ENCODE data around the gene IDH1.
"Not testable (repeated sequence)": the region's sequence is repeated elsewhere in the genome, so short reads cannot be mapped to it uniquely, and the experiment has no call there.

Gene IDH1

DNA sequence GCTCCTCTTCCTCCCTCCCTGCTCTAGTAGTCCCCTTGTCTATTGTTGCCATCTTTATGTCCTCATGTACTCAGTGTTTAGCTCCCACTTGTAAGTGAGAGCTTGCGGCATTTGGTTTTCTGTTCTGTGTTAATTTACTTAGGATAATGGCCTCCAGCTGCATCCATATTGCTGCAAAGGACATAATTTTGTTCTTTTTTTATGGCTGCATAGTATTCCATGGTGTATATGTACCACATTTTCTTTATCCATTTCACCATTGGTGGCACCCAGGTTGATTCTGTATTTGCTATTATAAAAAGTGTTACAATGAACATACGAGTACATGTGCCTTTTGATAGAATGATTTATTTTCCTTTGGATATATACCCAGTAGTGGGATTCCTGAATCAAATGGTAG lies 23.7 kb upstream of the IDH1 start:
- Histone ChIP-seq H3K4me3 (ENCODE audit: low read length) (no peak overlapping the region), H3K36me3 (ENCODE audit: insufficient read depth, low read length) (peaks cover 85% of the 10 kb centered on the region), H3K4me2 (ENCODE audit: low read length) (no peak overlapping the region), H3K9ac (ENCODE audit: low read depth, low read length) (no peak overlapping the region), H3K27me3 (ENCODE audit: control insufficient read depth, insufficient read depth, low read length) (no peaks in the 10 kb centered on the region), H3K9me3 (replicated peaks; ENCODE audit: low read length) (no peaks in the 10 kb centered on the region), H3K4me1 (ENCODE audit: control insufficient read depth, insufficient read depth, low read length) (peaks cover 12% of the 10 kb centered on the region)

DNA sequence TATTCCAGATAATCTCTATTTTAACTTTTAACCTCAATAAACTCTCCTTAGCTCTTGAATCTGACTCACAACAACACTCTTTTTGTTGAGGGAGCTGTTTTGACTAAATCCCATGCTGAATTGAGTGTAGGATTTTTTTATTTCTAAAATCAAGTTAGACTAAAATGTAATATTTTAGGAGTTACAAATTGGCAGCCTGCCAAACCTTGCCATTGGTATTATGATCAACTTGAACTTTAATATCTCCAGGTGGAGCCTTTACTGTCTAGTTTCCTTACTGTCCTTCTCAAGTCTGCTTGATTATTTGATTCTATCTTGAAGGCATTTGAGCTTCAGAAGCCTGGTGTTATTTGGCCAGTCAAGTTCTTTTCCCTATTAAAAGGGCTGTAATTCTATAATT lies 19.9 kb upstream of the IDH1 start:
- H3K9me3 ChIP-seq (replicated peaks; ENCODE audit: low read length), result no peaks in the 10 kb centered on the region
- H3K9ac ChIP-seq (ENCODE audit: low read depth, low read length), result no peak overlapping the region
- no peaks in the 10 kb centered on the region for H3K27me3 ChIP-seq (ENCODE audit: control insufficient read depth, insufficient read depth, low read length)
- H3K4me1 ChIP-seq (ENCODE audit: control insufficient read depth, insufficient read depth, low read length), result no peaks in the 10 kb centered on the region
- H3K4me2 ChIP-seq (ENCODE audit: low read length), result no peak overlapping the region
- peaks cover 64% of the 10 kb centered on the region for H3K36me3 ChIP-seq (ENCODE audit: insufficient read depth, low read length)
- no peak overlapping the region for H3K4me3 ChIP-seq (ENCODE audit: low read length)

DNA sequence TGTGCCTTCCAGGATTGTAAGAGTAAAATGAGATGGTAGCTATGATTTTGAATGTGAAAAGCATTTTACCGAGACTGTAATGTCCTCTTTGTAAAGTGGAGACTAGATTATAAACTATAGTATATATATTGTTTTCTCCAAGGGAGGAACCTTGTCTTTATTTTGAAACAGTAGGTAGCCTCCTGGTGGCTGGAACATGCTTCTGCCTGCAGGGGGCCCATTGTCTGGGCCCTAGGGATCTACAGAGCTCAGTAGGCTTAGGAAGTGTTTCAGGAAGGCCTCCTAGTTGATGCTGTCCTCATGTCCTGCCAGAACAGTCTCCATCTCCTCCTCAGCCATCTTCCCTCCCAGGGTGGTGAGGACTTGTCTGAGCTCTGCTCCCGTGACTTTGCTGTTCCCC lies 14.2 kb upstream of the IDH1 start:
- Histone ChIP-seq H3K4me1 (ENCODE audit: control insufficient read depth, insufficient read depth, low read length) (peaks cover 20% of the 10 kb centered on the region), H3K4me3 (ENCODE audit: low read length) (no peak overlapping the region), H3K27me3 (ENCODE audit: control insufficient read depth, insufficient read depth, low read length) (no peaks in the 10 kb centered on the region), H3K9ac (ENCODE audit: low read depth, low read length) (no peak overlapping the region), H3K9me3 (replicated peaks; ENCODE audit: low read length) (no peaks in the 10 kb centered on the region), H3K4me2 (ENCODE audit: low read length) (no peak overlapping the region), H3K36me3 (ENCODE audit: insufficient read depth, low read length) (peaks cover 14% of the 10 kb centered on the region)

- H3K9me3 ChIP-seq (replicated peaks; ENCODE audit: low read length), result no peaks in the 10 kb centered on the region
- peak overlapping the region; percentile 92 for H3K4me2 ChIP-seq (ENCODE audit: low read length)
- peaks cover 7% of the 10 kb centered on the region for H3K36me3 ChIP-seq (ENCODE audit: insufficient read depth, low read length)
- H3K27me3 ChIP-seq (ENCODE audit: control insufficient read depth, insufficient read depth, low read length), result no peaks in the 10 kb centered on the region
- H3K4me1 ChIP-seq (ENCODE audit: control insufficient read depth, insufficient read depth, low read length), result peaks cover 20% of the 10 kb centered on the region
- no peak overlapping the region for H3K4me3 ChIP-seq (ENCODE audit: low read length)
- H3K9ac ChIP-seq (ENCODE audit: low read depth, low read length), result no peak overlapping the region
Measured at GRCh38 chr2:208268156-208268952, 13.5 kb upstream of the IDH1 start.

- peaks cover 20% of the 10 kb centered on the region for H3K4me1 ChIP-seq (ENCODE audit: control insufficient read depth, insufficient read depth, low read length)
- not testable (repeated sequence) for H3K9me3 ChIP-seq (replicated peaks; ENCODE audit: low read length); H3K36me3 ChIP-seq (ENCODE audit: insufficient read depth, low read length); H3K27me3 ChIP-seq (ENCODE audit: control insufficient read depth, insufficient read depth, low read length)
- peak overlapping the region; percentile 90 for H3K9ac ChIP-seq (ENCODE audit: low read depth, low read length)
- peak overlapping the region; percentile 92 for H3K4me2 ChIP-seq (ENCODE audit: low read length)
- H3K4me3 ChIP-seq (ENCODE audit: low read length), result peak overlapping the region; percentile 84
Measured at GRCh38 chr2:208267526-208267925, 12.7 kb upstream of the IDH1 start.

DNA sequence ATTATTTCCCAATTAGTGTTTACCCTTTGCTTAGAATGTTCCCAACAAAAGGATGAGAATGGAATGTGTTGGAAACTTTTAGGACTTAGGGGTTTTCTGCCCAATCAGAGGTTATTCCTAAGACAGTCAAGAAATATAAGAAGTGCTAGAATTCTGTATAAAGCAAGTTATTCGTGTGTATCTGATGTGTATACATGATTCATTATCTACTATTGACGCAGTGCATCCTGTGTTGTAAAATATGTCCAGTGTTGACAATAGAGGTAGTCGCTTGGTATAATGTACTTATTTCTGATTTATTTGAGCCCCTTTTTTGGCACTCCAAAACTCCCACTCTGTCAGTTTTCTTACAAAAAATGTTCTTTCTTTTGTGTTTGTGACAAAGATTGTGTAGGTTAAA lies 12.1 kb upstream of the IDH1 start:
- no peaks in the 10 kb centered on the region for H3K9me3 ChIP-seq (replicated peaks; ENCODE audit: low read length)
- peak overlapping the region; percentile 92 for H3K4me2 ChIP-seq (ENCODE audit: low read length)
- H3K9ac ChIP-seq (ENCODE audit: low read depth, low read length), result peak overlapping the region; percentile 90
- H3K27me3 ChIP-seq (ENCODE audit: control insufficient read depth, insufficient read depth, low read length), result no peaks in the 10 kb centered on the region
- peaks cover 20% of the 10 kb centered on the region for H3K4me1 ChIP-seq (ENCODE audit: control insufficient read depth, insufficient read depth, low read length)
- H3K36me3 ChIP-seq (ENCODE audit: insufficient read depth, low read length), result peaks cover 6% of the 10 kb centered on the region
- H3K4me3 ChIP-seq (ENCODE audit: low read length), result peak overlapping the region; percentile 84

GRCh38 chr2:208266553-208266893 lies 11.7 kb upstream of the IDH1 start:
- peak overlapping the region; percentile 90 for H3K9ac ChIP-seq (ENCODE audit: low read depth, low read length)
- H3K9me3 ChIP-seq (replicated peaks; ENCODE audit: low read length), result no peaks in the 10 kb centered on the region
- H3K4me3 ChIP-seq (ENCODE audit: low read length), result peak overlapping the region; percentile 84
- peak overlapping the region; percentile 92 for H3K4me2 ChIP-seq (ENCODE audit: low read length)
- H3K4me1 ChIP-seq (ENCODE audit: control insufficient read depth, insufficient read depth, low read length), result peaks cover 20% of the 10 kb centered on the region
- no peaks in the 10 kb centered on the region for H3K27me3 ChIP-seq (ENCODE audit: control insufficient read depth, insufficient read depth, low read length)
- peaks cover 3% of the 10 kb centered on the region for H3K36me3 ChIP-seq (ENCODE audit: insufficient read depth, low read length)

DNA sequence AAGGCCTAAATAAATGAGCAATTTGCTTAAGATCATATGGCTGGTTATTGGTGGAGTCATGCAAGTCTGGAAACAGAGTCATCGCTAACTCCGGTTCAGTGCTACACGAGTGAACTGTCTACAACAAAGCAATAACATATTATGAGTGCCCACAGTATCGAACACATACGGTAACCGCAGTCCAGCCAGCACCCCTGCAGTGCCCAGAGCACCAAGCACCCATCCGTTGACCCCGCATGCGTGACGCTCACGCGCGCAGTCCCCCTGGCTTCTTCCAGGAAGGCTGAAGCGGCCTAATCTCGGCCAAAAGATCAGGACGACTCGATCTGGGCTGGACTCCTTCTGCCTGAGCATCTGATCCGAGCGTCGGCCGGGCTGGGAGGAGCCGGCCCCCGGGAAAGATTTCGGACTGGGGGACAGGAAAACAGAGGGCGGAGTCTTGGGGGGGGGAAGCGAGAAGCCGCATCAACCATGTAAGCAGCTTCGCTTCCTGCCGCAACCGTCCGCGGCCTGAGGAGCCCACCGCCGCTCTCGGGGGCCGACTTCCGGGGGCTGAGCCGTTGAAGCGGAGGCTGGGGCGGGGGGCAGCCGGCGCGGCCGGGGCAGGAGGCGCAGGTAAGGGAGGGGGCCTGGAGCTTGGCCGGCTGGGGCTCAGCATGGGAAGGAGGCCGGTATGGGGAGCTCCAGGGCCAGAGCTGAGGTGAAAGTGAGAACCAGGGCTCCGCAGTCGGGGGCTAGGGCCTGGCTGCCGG lies 11.1 kb upstream of the IDH1 start, which contains the start of gene PIKFYVE:
TSS of gene PIKFYVE (plus strand) at position 455 of the 752 bp plus-strand sequence. CDS start 5,265 bp downstream, outside the sequence.
- no peaks in the 10 kb centered on the region for H3K9me3 ChIP-seq (replicated peaks; ENCODE audit: low read length)
- peak within 1 kb of the TSS; percentile 84 for H3K4me3 ChIP-seq (ENCODE audit: low read length)
- peaks cover 20% of the 10 kb centered on the region for H3K4me1 ChIP-seq (ENCODE audit: control insufficient read depth, insufficient read depth, low read length)
- peak within 1 kb of the TSS; percentile 92 for H3K4me2 ChIP-seq (ENCODE audit: low read length)
- peak within 1 kb of the TSS; percentile 90 for H3K9ac ChIP-seq (ENCODE audit: low read depth, low read length)
- H3K27me3 ChIP-seq (ENCODE audit: control insufficient read depth, insufficient read depth, low read length), result no peaks in the 10 kb centered on the region
- no peaks in the 10 kb centered on the region for H3K36me3 ChIP-seq (ENCODE audit: insufficient read depth, low read length)

DNA sequence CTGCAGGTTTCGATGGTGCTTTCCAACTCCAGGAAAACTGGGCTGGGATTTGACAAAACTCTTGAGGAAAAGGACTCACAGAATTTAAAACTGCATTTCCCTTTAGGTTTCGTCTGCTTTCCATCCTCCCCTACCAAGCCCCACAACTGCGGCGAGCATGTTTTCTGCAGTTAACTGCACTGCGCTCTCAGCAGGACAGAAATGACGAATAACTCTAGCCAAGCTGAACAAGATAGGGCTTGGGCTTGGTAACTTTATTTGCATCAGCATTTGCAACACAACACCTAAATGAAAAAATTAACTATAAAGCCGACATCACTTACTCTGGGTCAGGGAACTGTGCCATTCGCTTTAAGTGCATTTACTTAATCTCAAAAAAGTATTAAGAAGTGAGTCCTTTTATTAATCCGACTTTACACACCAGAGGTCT lies 10.5 kb upstream of the IDH1 start:
- Histone ChIP-seq H3K4me1 (ENCODE audit: control insufficient read depth, insufficient read depth, low read length) (peaks cover 20% of the 10 kb centered on the region), H3K9ac (ENCODE audit: low read depth, low read length) (peak overlapping the region; percentile 90), H3K27me3 (ENCODE audit: control insufficient read depth, insufficient read depth, low read length) (no peaks in the 10 kb centered on the region), H3K4me2 (ENCODE audit: low read length) (peak overlapping the region; percentile 88), H3K4me3 (ENCODE audit: low read length) (peak overlapping the region; percentile 84), H3K36me3 (ENCODE audit: insufficient read depth, low read length) (no peaks in the 10 kb centered on the region), H3K9me3 (replicated peaks; ENCODE audit: low read length) (no peaks in the 10 kb centered on the region)

GRCh38 chr2:208256849-208257813 lies 2.3 kb upstream of the IDH1 start:
- peaks cover 13% of the 10 kb centered on the region for H3K4me1 ChIP-seq (ENCODE audit: control insufficient read depth, insufficient read depth, low read length)
- H3K27me3 ChIP-seq (ENCODE audit: control insufficient read depth, insufficient read depth, low read length); H3K4me2 ChIP-seq (ENCODE audit: low read length); H3K9ac ChIP-seq (ENCODE audit: low read depth, low read length); H3K9me3 ChIP-seq (replicated peaks; ENCODE audit: low read length); H3K36me3 ChIP-seq (ENCODE audit: insufficient read depth, low read length); H3K4me3 ChIP-seq (ENCODE audit: low read length): not testable (repeated sequence)

DNA sequence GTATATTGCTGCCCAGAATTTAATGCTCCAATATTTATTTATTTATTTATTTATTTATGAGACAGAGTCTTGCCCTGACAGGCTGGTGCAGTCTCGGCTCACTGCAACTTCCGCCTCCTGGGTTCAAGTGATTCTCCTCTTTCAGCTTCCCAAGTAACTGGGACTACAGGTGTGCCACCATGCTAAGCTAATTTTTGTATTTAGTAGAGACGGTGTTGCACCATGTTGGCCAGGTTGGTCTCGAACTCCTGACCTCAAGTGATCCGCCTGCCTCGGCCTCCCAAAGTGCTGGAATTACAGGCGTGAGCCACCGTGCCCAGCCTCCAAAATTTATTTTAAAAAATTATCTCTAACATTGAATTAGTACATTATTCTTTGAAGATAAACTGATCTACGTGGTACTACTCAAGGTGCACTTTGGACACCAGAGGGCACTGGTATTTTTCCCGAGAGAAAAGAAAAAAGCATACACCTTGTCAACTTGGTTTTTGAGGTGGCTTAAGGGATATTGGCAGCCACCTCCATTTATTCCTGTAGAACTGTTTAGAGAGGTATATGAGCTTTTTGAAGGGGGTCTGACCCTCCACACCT lies 1.4 kb upstream of the IDH1 start:
- Histone ChIP-seq H3K9ac (ENCODE audit: low read depth, low read length) (no peak overlapping the region), H3K4me3 (ENCODE audit: low read length) (no peak overlapping the region), H3K27me3 (ENCODE audit: control insufficient read depth, insufficient read depth, low read length) (no peaks in the 10 kb centered on the region), H3K9me3 (replicated peaks; ENCODE audit: low read length) (no peaks in the 10 kb centered on the region), H3K4me1 (ENCODE audit: control insufficient read depth, insufficient read depth, low read length) (peaks cover 13% of the 10 kb centered on the region), H3K36me3 (ENCODE audit: insufficient read depth, low read length) (peaks cover 6% of the 10 kb centered on the region), H3K4me2 (ENCODE audit: low read length) (no peak overlapping the region)
